GM12878 (cell line): ENCODE data around the gene DAZAP1. TPM values are rescaled to one million over a fixed set of nuclear protein-coding genes. Genes with fewer than 3 reads are reported as not detected.

Experiments
- ATAC-seq: fragments of 200-7000 bp; cut with Tn5 transposase; 3 replicates; pipeline ENCODE4 v1.9.1; 2020; ENCODE audit warnings: mild to moderate bottlenecking, moderate library complexity
- BruUV-seq: library from RNA; stranded (reverse); fragments of 400-500 nt; replicated peaks from 2 replicates; lab custom pipeline; 2021; lab: Mats Ljungman, UMichigan
- CTCF ChIA-PET: fragments of 300-600 bp; sonication (Branson Sonifier 250); formaldehyde crosslinking; extraction: SDS; loops from one replicate; lab custom pipeline; 2021; ENCODE audit warnings: inconsistent platforms; lab: Yijun Ruan, JAX
- POLR2A ChIA-PET: fragments of 350-600 bp; formaldehyde crosslinking; extraction: SDS; loops from one replicate; lab custom pipeline; 2021; ENCODE audit warnings: inconsistent platforms; lab: Charles Lee
- RAD21 ChIA-PET: fragments of 300-600 bp; sonication (Branson Sonifier 250); formaldehyde crosslinking; loops from one replicate; lab custom pipeline; 2023; ENCODE audit warnings: antibody characterized with exemption; ENCODE audit not compliant: unreplicated experiment; lab: Charles Lee
- SMC1A ChIA-PET: fragments of 300-600 bp; sonication (Branson Sonifier 250); formaldehyde crosslinking; loops from one replicate; lab custom pipeline; 2023; ENCODE audit not compliant: unreplicated experiment, uncharacterized antibody; lab: Charles Lee
- DNase-seq: peaks from one replicate; pipeline ENCODE4 v3.0.0-alpha.2; 2011; ENCODE audit warnings: low read depth, low spot score
- FAIRE-seq: peaks from 3 replicates; lab custom pipeline; 2011; peaks lifted over from hg19 to GRCh38; lab: Jason Lieb, UNC
- H2AFZ ChIP-seq: 2 replicates; pipeline ENCODE4 v1.6.0; 2011; ENCODE audit warnings: low read depth, low read length, control low read depth; ENCODE audit not compliant: control insufficient read depth
- H3K27ac ChIP-seq: 2 replicates; pipeline ENCODE4 v1.5.1; 2011; ENCODE audit warnings: control low read depth; ENCODE audit not compliant: control insufficient read depth, insufficient read depth
- H3K27me3 ChIP-seq, 2 experiments: replicated peaks in 1 of 2; 2 replicates each; pipeline versions ENCODE4 v1.6.0 to v1.6.1; 2011; ENCODE audit warnings: low read length in 1 of 2; ENCODE audit not compliant: control insufficient read depth in 2 of 2, insufficient read depth in 2 of 2
- H3K36me3 ChIP-seq, 2 experiments: 2 replicates each; pipeline ENCODE4 v1.5.1; 2011; ENCODE audit warnings: low read length in 1 of 2; ENCODE audit not compliant: control insufficient read depth in 2 of 2, insufficient read depth in 2 of 2
- H3K4me1 ChIP-seq: 2 replicates; pipeline ENCODE4 v1.6.1; 2011; ENCODE audit warnings: mild to moderate bottlenecking, low read length, moderate library complexity, mixed read lengths; ENCODE audit not compliant: control insufficient read depth, insufficient read depth
- H3K4me2 ChIP-seq: 2 replicates; pipeline ENCODE4 v1.6.0; 2011; ENCODE audit warnings: control low read depth; ENCODE audit not compliant: control insufficient read depth, insufficient read depth
- H3K4me3 ChIP-seq: fragments of 200-600 bp; sonication (generic); 2 replicates; pipeline ENCODE4 v1.5.1; 2016
- H3K79me2 ChIP-seq: 2 replicates; pipeline ENCODE4 v1.6.0; 2011; ENCODE audit warnings: low read length; ENCODE audit not compliant: control insufficient read depth, insufficient read depth
- H3K9ac ChIP-seq: 2 replicates; pipeline ENCODE4 v1.8.0; 2011; ENCODE audit warnings: low read length, control low read depth, mixed read lengths; ENCODE audit not compliant: control insufficient read depth, insufficient read depth
- H3K9me3 ChIP-seq: replicated peaks from 3 replicates; pipeline ENCODE4 v1.5.1; 2011; ENCODE audit warnings: mild to moderate bottlenecking, low read length; ENCODE audit not compliant: control insufficient read depth, insufficient read depth
- H4K20me1 ChIP-seq: 2 replicates; pipeline ENCODE4 v1.6.0; 2011; ENCODE audit not compliant: control insufficient read depth, insufficient read depth
- BCL3 ChIP-seq: IDR thresholded peaks from 2 replicates; pipeline ENCODE4 v1.6.1; 2011; ENCODE audit warnings: borderline replicate concordance, low read depth, mild to moderate bottlenecking, moderate library complexity, low read length; ENCODE audit not compliant: insufficient read depth, poor library complexity, severe bottlenecking
- CHD1 ChIP-seq: IDR thresholded peaks from 2 replicates; pipeline ENCODE4 v1.6.1; 2012; ENCODE audit warnings: low read depth, low read length, improper control_type of control experiment
- CREM ChIP-seq: IDR thresholded peaks from 2 replicates; pipeline ENCODE4 v1.6.1; 2014; ENCODE audit warnings: antibody characterized with exemption, low read depth
- MEF2A ChIP-seq: IDR thresholded peaks from 2 replicates; pipeline ENCODE4 v1.6.1; 2011; ENCODE audit warnings: low read depth, mild to moderate bottlenecking, low read length, moderate library complexity; ENCODE audit not compliant: insufficient read depth
- MEF2B ChIP-seq: fragments of 450-650 bp; IDR thresholded peaks from 2 replicates; pipeline ENCODE4 v1.6.1; 2018; ENCODE audit warnings: mild to moderate bottlenecking, moderate library complexity; ENCODE audit not compliant: partially characterized antibody, poor library complexity, severe bottlenecking
- NFIC ChIP-seq: IDR thresholded peaks from 2 replicates; pipeline ENCODE4 v1.6.1; 2012; ENCODE audit warnings: low read depth, mild to moderate bottlenecking, inconsistent platforms, low read length, moderate library complexity
- POLR2A ChIP-seq: IDR thresholded peaks from 2 replicates; pipeline ENCODE4 v1.6.1; 2011; ENCODE audit warnings: low read depth, mild to moderate bottlenecking, low read length
- RELB ChIP-seq: fragments of 450-650 bp; IDR thresholded peaks from 2 replicates; pipeline ENCODE4 v1.6.1; 2017; ENCODE audit warnings: low read depth, mild to moderate bottlenecking, moderate library complexity
- REST ChIP-seq: IDR thresholded peaks from 2 replicates; pipeline ENCODE4 v1.6.1; 2012; ENCODE audit warnings: mild to moderate bottlenecking, low read depth, low read length
- SIN3A ChIP-seq: IDR thresholded peaks from 2 replicates; pipeline ENCODE4 v1.6.1; 2012; ENCODE audit warnings: low read depth, low read length, improper control_type of control experiment
- WGBS: methylation state at CpG from one replicate; pipeline ENCODE4 v1.1.6; 2016; ENCODE audit warnings: low lambda C conversion rate; ENCODE audit not compliant: insufficient replicate concordance, insufficient coverage; ENCODE audit errors: missing lambda C conversion rate; 5-methylcytosine and 5-hydroxymethylcytosine counted together
- in situ Hi-C: fragments of 300-500 bp; cut with MboI; formaldehyde crosslinking; loops from 9 replicates; pipeline ENCODE4 v1.14.3; 2018; ENCODE audit warnings: mixed read lengths
- intact Hi-C: fragments of 100-400 bp; cut with micrococcal nuclease; formaldehyde crosslinking; loops from one replicate; pipeline ENCODE4 v1.14.2; 2022; ENCODE audit not compliant: unreplicated experiment
- polyA plus RNA-seq, 11 experiments: library from polyadenylated mRNA; depleted of rRNA in 4 of 11; unstranded in 6 of 11; stranded (reverse) in 5 of 11; fragments of >200 nt; fragmentation: Nextera tagmentation in 4 of 11; fragmentation: Illumina TruSeq in 1 of 11; extraction: Ambion mirVana in 4 of 11; extraction: Trizol in 1 of 11; gene quantifications; 1 replicate in 1 of 11; 2 replicates in 10 of 11; pipeline versions ENCODE4 v1.2.1 to v1.2.3, GENCODE V29; 2011 to 2016; ENCODE audit warnings: inconsistent platforms in 2 of 11, missing spikeins in 2 of 11, low read depth in 1 of 11
- total RNA-seq, 4 experiments: library from RNA; depleted of rRNA in 3 of 4; stranded (reverse); fragments of >200 nt in 3 of 4; fragmentation: Illumina TruSeq in 1 of 4; extraction: Trizol in 1 of 4; gene quantifications; 2 replicates each; pipeline versions ENCODE4 v1.2.1 to v1.2.3, GENCODE V29; 2013 to 2021

The DAZAP1 gene
- total and polyA plus RNA-seq, 10 of the 15 experiments (the other 5 are each of a cell fraction or from before 2014, with no cell fraction given) = 9.9 to 240 (median 92.3) TPM

GRCh38 chr19:1428738-1429391 lies 21.5 kb downstream of the DAZAP1 start:
- no peak overlapping the region for H2AFZ ChIP-seq

GRCh38 chr19:1429750-1430149 lies 22.4 kb downstream of the DAZAP1 start:
- ChIA-PET RAD21 (no interaction called here), POLR2A (interaction anchor here (0.7 kb wide), 1 partner anchor 149 kb away, joined by 4 read pairs; no protein-coding TSS in a partner anchor), CTCF (no interaction called here), SMC1A (no interaction called here)
- Histone ChIP-seq H3K4me3 (no peak overlapping the region), H3K27ac (no peak overlapping the region), H3K9me3 (no peaks in the 10 kb centered on the region), H4K20me1 (no peaks in the 10 kb centered on the region), H3K79me2 (no peaks in the 10 kb centered on the region), H2AFZ (no peak overlapping the region), H3K4me2 (no peak overlapping the region), H3K27me3 (no peaks in the 10 kb centered on the region), H3K36me3 (peaks cover 15 to 53% of the 10 kb centered on the region in 2 experiments), H3K4me1 (no peaks in the 10 kb centered on the region), H3K9ac (no peak overlapping the region)
- no peak for ATAC-seq
- no peak for DNase-seq
- in situ Hi-C loops = no loop called here
- intact Hi-C loops = no loop called here
- BruUV-seq = no TSS peak
- 99% methylated on average over 14 of the region's 14 CpGs for WGBS
- no peak for FAIRE-seq
- no peak for TF ChIP-seq MEF2A
- no peak for TF ChIP-seq CHD1
- TF ChIP-seq RELB = no peak
- TF ChIP-seq REST = no peak
- TF ChIP-seq SIN3A = no peak
- TF ChIP-seq CREM = no peak
- no peak for TF ChIP-seq NFIC
- no peak for TF ChIP-seq MEF2B
- no peak for TF ChIP-seq BCL3

More at GRCh38 chr19:1428738-1429391, 21.5 kb downstream of the DAZAP1 start:
- no peak for ATAC-seq
- H3K4me2 ChIP-seq = no peak overlapping the region
- H3K27me3 ChIP-seq = no peaks in the 10 kb centered on the region
- in situ Hi-C loops = no loop called here
- RAD21 ChIA-PET = no interaction called here
- H4K20me1 ChIP-seq = no peaks in the 10 kb centered on the region
- H3K9me3 ChIP-seq = no peaks in the 10 kb centered on the region
- FAIRE-seq = no peak
- no peak overlapping the region for H3K9ac ChIP-seq
- H3K27ac ChIP-seq = no peak overlapping the region
- no peaks in the 10 kb centered on the region for H3K79me2 ChIP-seq
- BruUV-seq = no TSS peak
- CTCF ChIA-PET = no interaction called here
- POLR2A ChIA-PET = no interaction called here
- peaks cover 15 to 57% of the 10 kb centered on the region in 2 experiments for H3K36me3 ChIP-seq
- no peak for DNase-seq
- no peak overlapping the region for H3K4me3 ChIP-seq
- intact Hi-C loops = no loop called here
- H3K4me1 ChIP-seq = no peaks in the 10 kb centered on the region
- TF ChIP-seq MEF2B (no peak), POLR2A (peak; percentile 42)
- SMC1A ChIA-PET = no interaction called here
- WGBS = 95% methylated on average over 41 of the region's 41 CpGs
